Liver (tissue), 3 donors: ENCODE measurements around the gene MAN1C1.

Experiments used
- ATF3 ChIP-seq: IDR thresholded peaks from 2 replicates; pipeline ENCODE4 v1.6.1; 2016; ENCODE audit warnings: antibody characterized with exemption
- CTCF ChIP-seq: fragments of 150-350 bp; IDR thresholded peaks from 2 replicates; pipeline ENCODE4 v1.5.1; 2017; ENCODE audit warnings: improper control_type of control experiment, low read depth, low read length; ENCODE audit not compliant: missing input control
- EGR1 ChIP-seq, 2 donors: IDR thresholded peaks; 2 replicates each; pipeline ENCODE4 v1.6.1; 2016 to 2018; ENCODE audit warnings: antibody characterized with exemption in 2 of 2, low read depth in 2 of 2
- FOXA1 ChIP-seq: IDR thresholded peaks from 2 replicates; pipeline ENCODE4 v1.6.1; 2016; ENCODE audit warnings: antibody characterized with exemption
- GABPA ChIP-seq, 2 donors: IDR thresholded peaks in 1 of 2; conservative IDR thresholded peaks in 1 of 2; 2 replicates each; pipeline ENCODE4 v1.6.1; 2016; ENCODE audit warnings: antibody characterized with exemption in 2 of 2, mild to moderate bottlenecking in 1 of 2, moderate library complexity in 1 of 2
- HNF4G ChIP-seq: IDR thresholded peaks from 2 replicates; pipeline ENCODE4 v1.6.1; 2016; ENCODE audit warnings: antibody characterized with exemption
- JUND ChIP-seq, 2 donors: IDR thresholded peaks; 2 replicates each; pipeline ENCODE4 v1.6.1; 2016; ENCODE audit warnings: antibody characterized with exemption in 2 of 2
- MAX ChIP-seq: IDR thresholded peaks from 2 replicates; pipeline ENCODE4 v1.6.1; 2016; ENCODE audit warnings: antibody characterized with exemption
- RAD21 ChIP-seq, 2 donors: IDR thresholded peaks; 2 replicates each; pipeline ENCODE4 v1.6.1; 2016; ENCODE audit warnings: antibody characterized with exemption in 2 of 2, mild to moderate bottlenecking in 2 of 2
- REST ChIP-seq: IDR thresholded peaks from 2 replicates; pipeline ENCODE4 v1.6.1; 2016; ENCODE audit warnings: antibody characterized with exemption, mild to moderate bottlenecking
- RXRA ChIP-seq, 2 donors: IDR thresholded peaks; 2 replicates each; pipeline ENCODE4 v1.6.1; 2017 to 2018; ENCODE audit warnings: antibody characterized with exemption in 2 of 2, mild to moderate bottlenecking in 1 of 2
- SP1 ChIP-seq: IDR thresholded peaks from 2 replicates; pipeline ENCODE4 v1.6.1; 2018; ENCODE audit warnings: antibody characterized with exemption, mild to moderate bottlenecking
- TAF1 ChIP-seq: conservative IDR thresholded peaks from 2 replicates; pipeline ENCODE4 v1.6.1; 2016; ENCODE audit warnings: antibody characterized with exemption, mild to moderate bottlenecking
- YY1 ChIP-seq: IDR thresholded peaks from 2 replicates; pipeline ENCODE4 v1.6.1; 2016; ENCODE audit warnings: antibody characterized with exemption, mild to moderate bottlenecking
- donor health status: healthy.
- donor health status: healthy.

GRCh38 chr1:25661043-25661815, 44.6 kb downstream of the MAN1C1 start:
- no peak for TF ChIP-seq CTCF
- TF ChIP-seq YY1: no peak
- TF ChIP-seq SP1: no peak
- TF ChIP-seq ATF3: no peak
- no peak for TF ChIP-seq GABPA (IDR thresholded peaks at IDR 0.05 in 1 of 2, conservative IDR thresholded peaks at IDR 0.05 in 1 of 2)
- TF ChIP-seq FOXA1: no peak
- no peak for TF ChIP-seq MAX
- TF ChIP-seq TAF1: no peak
- TF ChIP-seq RXRA (IDR thresholded peaks at IDR 0.05): no peak
- TF ChIP-seq EGR1 (IDR thresholded peaks at IDR 0.05; ENCODE audit: low read depth in 2 of 2): no peak
- no peak for TF ChIP-seq REST
- TF ChIP-seq JUND (IDR thresholded peaks at IDR 0.05): no peak
- TF ChIP-seq HNF4G: no peak
- TF ChIP-seq RAD21 (IDR thresholded peaks at IDR 0.05): no peak
